Gastrocnemius medialis (tissue), 4 donors: ENCODE data around the gene CCIN. TPM values are rescaled to one million over a fixed set of nuclear protein-coding genes. Genes with fewer than 3 reads are reported as not detected.

Experiments used
- ATAC-seq, 2 donors: fragments of 150-250 bp; one replicate each; pipeline ENCODE4 v1.9.1; 2016
- DNase-seq, 2 donors: peaks; one replicate each; pipeline ENCODE4 v3.0.0-alpha.2; 2019
- H3K27ac ChIP-seq, 4 donors: fragments of 200-600 bp; sonication (generic); 1 replicate in 1 of 4; 2 replicates in 3 of 4; pipeline ENCODE4 v1.5.1; 2016 to 2018; ENCODE audit warnings: mild to moderate bottlenecking in 2 of 4, moderate library complexity in 1 of 4
- H3K27me3 ChIP-seq, 3 donors: fragments of 200-600 bp; sonication (generic) in 2 of 3; 1 replicate in 1 of 3; 2 replicates in 2 of 3; pipeline versions ENCODE4 v1.5.1 to v1.6.0; 2016 to 2019; ENCODE audit warnings: mild to moderate bottlenecking in 1 of 3, moderate library complexity in 1 of 3
- H3K36me3 ChIP-seq, 2 donors: fragments of 200-600 bp; sonication (generic) in 1 of 2; one replicate each; pipeline ENCODE4 v1.5.1; 2017 to 2018
- H3K4me1 ChIP-seq, 2 donors: fragments of 200-600 bp; sonication (generic) in 1 of 2; one replicate each; pipeline ENCODE4 v1.5.1; 2016 to 2017; ENCODE audit warnings: mild to moderate bottlenecking in 2 of 2
- H3K4me3 ChIP-seq, 4 donors: fragments of 200-600 bp; sonication (generic) in 3 of 4; 1 replicate in 1 of 4; 2 replicates in 3 of 4; pipeline ENCODE4 v1.5.1; 2016 to 2019; ENCODE audit warnings: mild to moderate bottlenecking in 2 of 4
- H3K9me3 ChIP-seq, 3 donors: fragments of 200-600 bp; sonication (generic) in 2 of 3; 1 replicate in 1 of 3; 2 replicates in 2 of 3; pipeline ENCODE4 v1.5.1; 2016 to 2019
- CTCF ChIP-seq, 5 experiments: fragments of 450-650 bp in 3 of 5; fragments of 200-600 bp in 2 of 5; sonication (generic) in 2 of 5; IDR thresholded peaks in 4 of 5; conservative IDR thresholded peaks in 1 of 5; 1 replicate in 4 of 5; 2 replicates in 1 of 5; pipeline ENCODE4 v1.5.1; 2016 to 2019; ENCODE audit warnings: antibody characterized with exemption in 5 of 5, mild to moderate bottlenecking in 3 of 5, moderate library complexity in 3 of 5
- POLR2A ChIP-seq, 2 donors: fragments of 450-650 bp; IDR thresholded peaks; one replicate each; pipeline ENCODE4 v1.6.1; 2017; ENCODE audit warnings: antibody characterized with exemption in 2 of 2, mild to moderate bottlenecking in 2 of 2, moderate library complexity in 2 of 2
- in situ Hi-C, 4 donors: fragments of 200-750 bp; cut with MboI; loops; one replicate each; pipeline versions ENCODE4 v1.15.0 to v1.8.0; 2017; ENCODE audit warnings: low sequenced_read_pairs in 4 of 4
- intact Hi-C: fragments of 100-400 bp; cut with DNase I; formaldehyde crosslinking; loops from one replicate; pipeline ENCODE4 v1.15.1; 2023; ENCODE audit warnings: low total_unique reads
- total RNA-seq, 4 donors: library from RNA; depleted of rRNA; stranded (reverse); fragments of >200 nt; gene quantifications; one replicate each; pipeline versions ENCODE4 v1.1.0 to v1.2.3, GENCODE V29; 2016

Gene CCIN
- total RNA-seq, 4 donors from 2014 or later = not detected

GRCh38 chr9:36213387-36213786 lies 44.2 kb downstream of the CCIN start:
- in situ Hi-C loops = no loop called here
- no peak for ATAC-seq
- no peak for TF ChIP-seq CTCF (IDR thresholded peaks at IDR 0.05 in 4 of 5, conservative IDR thresholded peaks at IDR 0.05 in 1 of 5)

GRCh38 chr9:36213989-36214388 lies 44.8 kb downstream of the CCIN start:
- peaks cover 0 to 33% of the 10 kb centered on the region in 2 donors for H3K36me3 ChIP-seq

More at GRCh38 chr9:36213387-36213786, 44.2 kb downstream of the CCIN start:
- H3K9me3 ChIP-seq = no peaks in the 10 kb centered on the region
- intact Hi-C loops = no loop called here
- H3K4me3 ChIP-seq = no peak overlapping the region
- peak overlapping the region in 2 of 4 donors; percentile 12 to 49 for H3K27ac ChIP-seq
- DNase-seq = no peak
- peaks cover 0 to 33% of the 10 kb centered on the region in 2 donors for H3K36me3 ChIP-seq
- H3K4me1 ChIP-seq = peaks cover 60 to 62% of the 10 kb centered on the region in 2 donors
- H3K27me3 ChIP-seq = no peaks in the 10 kb centered on the region

GRCh38 chr9:36214571-36214970 lies 45.4 kb downstream of the CCIN start:
- TF ChIP-seq POLR2A (IDR thresholded peaks at IDR 0.05) (no peak), CTCF (IDR thresholded peaks at IDR 0.05 in 4 of 5, conservative IDR thresholded peaks at IDR 0.05 in 1 of 5) (no peak)
- intact Hi-C loops (no loop called here), in situ Hi-C loops (no loop called here)
- peaks cover 0 to 36% of the 10 kb centered on the region in 2 donors for H3K36me3 ChIP-seq
- H3K27ac ChIP-seq = peak overlapping the region in 3 of 4 donors; percentile 11 to 56 (median 44)
- no peak overlapping the region for H3K4me3 ChIP-seq
- peaks cover 54 to 58% of the 10 kb centered on the region in 2 donors for H3K4me1 ChIP-seq
- no peak for ATAC-seq
- no peaks in the 10 kb centered on the region for H3K27me3 ChIP-seq
- no peaks in the 10 kb centered on the region for H3K9me3 ChIP-seq
- no peak for DNase-seq

More at GRCh38 chr9:36213989-36214388, 44.8 kb downstream of the CCIN start:
- Histone ChIP-seq H3K27ac (peak overlapping the region in 1 of 4 donors; percentile 49), H3K4me1 (peaks cover 56 to 58% of the 10 kb centered on the region in 2 donors), H3K9me3 (no peaks in the 10 kb centered on the region), H3K27me3 (no peaks in the 10 kb centered on the region), H3K4me3 (no peak overlapping the region)
- intact Hi-C loops (no loop called here), in situ Hi-C loops (no loop called here)
- TF ChIP-seq POLR2A (IDR thresholded peaks at IDR 0.05) = no peak
- no peak for TF ChIP-seq CTCF (IDR thresholded peaks at IDR 0.05 in 4 of 5, conservative IDR thresholded peaks at IDR 0.05 in 1 of 5)
- no peak for ATAC-seq
- DNase-seq = no peak

GRCh38 chr9:36217256-36217968 lies 48.2 kb downstream of the CCIN start:
- no peaks in the 10 kb centered on the region for H3K27me3 ChIP-seq
- no peaks in the 10 kb centered on the region for H3K9me3 ChIP-seq
- peaks cover 30 to 33% of the 10 kb centered on the region in 2 donors for H3K4me1 ChIP-seq
- ATAC-seq = no peak
- intact Hi-C loops (no loop called here), in situ Hi-C loops (no loop called here)
- no peak overlapping the region for H3K4me3 ChIP-seq
- H3K36me3 ChIP-seq = peaks cover 0 to 50% of the 10 kb centered on the region in 2 donors
- DNase-seq = no peak
- H3K27ac ChIP-seq = peak overlapping the region in 3 of 4 donors; percentile 8 to 38 (median 12)
- TF ChIP-seq POLR2A (IDR thresholded peaks at IDR 0.05) (no peak), CTCF (IDR thresholded peaks at IDR 0.05 in 4 of 5, conservative IDR thresholded peaks at IDR 0.05 in 1 of 5) (no peak)
